Mesendoderm (in vitro differentiated cells): ENCODE measurements around the gene MRPS2.
"Not testable (repeated sequence)": the region's sequence is repeated elsewhere in the genome, so short reads cannot be mapped to it uniquely, and the experiment has no call there.

ENCODE experiments used
- DNase-seq: peaks from one replicate; pipeline ENCODE4 v3.0.0; 2013
- H2AK5ac ChIP-seq: 2 replicates; pipeline ENCODE4 v1.6.1; 2013; ENCODE audit warnings: low read length, inconsistent platforms
- H2BK120ac ChIP-seq: 2 replicates; pipeline ENCODE4 v1.6.1; 2013; ENCODE audit warnings: low read depth, mild to moderate bottlenecking, low read length, moderate library complexity, mixed read lengths
- H2BK15ac ChIP-seq: replicated peaks from 2 replicates; pipeline ENCODE4 v1.6.1; 2013; ENCODE audit warnings: low read depth, mild to moderate bottlenecking, moderate library complexity
- H2BK5ac ChIP-seq: 2 replicates; pipeline ENCODE4 v1.6.1; 2013; ENCODE audit warnings: low read length, inconsistent platforms
- H3K18ac ChIP-seq: 2 replicates; pipeline ENCODE4 v1.6.1; 2013; ENCODE audit warnings: mild to moderate bottlenecking, low read length, mixed read lengths
- H3K23ac ChIP-seq: one replicate; pipeline ENCODE4 v1.6.1; 2013; ENCODE audit warnings: low read length
- H3K27ac ChIP-seq: 2 replicates; pipeline ENCODE4 v1.5.1; 2013; ENCODE audit warnings: low read depth, mild to moderate bottlenecking, inconsistent platforms, low read length, moderate library complexity
- H3K27me3 ChIP-seq: 2 replicates; pipeline ENCODE4 v1.6.1; 2013; ENCODE audit warnings: low read length, control low read depth, mild to moderate bottlenecking, inconsistent platforms; ENCODE audit not compliant: insufficient read depth, poor library complexity
- H3K36me3 ChIP-seq: 2 replicates; pipeline ENCODE4 v1.6.1; 2013; ENCODE audit warnings: low read length, inconsistent platforms; ENCODE audit not compliant: control insufficient read depth, insufficient read depth
- H3K4ac ChIP-seq: one replicate; pipeline ENCODE4 v1.6.1; 2013; ENCODE audit warnings: low read depth, mild to moderate bottlenecking, low read length, moderate library complexity
- H3K4me1 ChIP-seq: 2 replicates; pipeline ENCODE4 v1.6.1; 2013; ENCODE audit warnings: low read depth, low read length, inconsistent platforms; ENCODE audit not compliant: control insufficient read depth
- H3K4me2 ChIP-seq: 2 replicates; pipeline ENCODE4 v1.6.1; 2013; ENCODE audit warnings: low read length
- H3K4me3 ChIP-seq: 2 replicates; pipeline ENCODE4 v1.5.1; 2013; ENCODE audit warnings: mild to moderate bottlenecking, low read length
- H3K56ac ChIP-seq: one replicate; pipeline ENCODE4 v1.6.1; 2013; ENCODE audit warnings: low read length
- H3K79me1 ChIP-seq: 2 replicates; pipeline ENCODE4 v1.6.1; 2013; ENCODE audit warnings: low read length, inconsistent platforms
- H3K79me2 ChIP-seq: 2 replicates; pipeline ENCODE4 v1.6.1; 2013; ENCODE audit warnings: mild to moderate bottlenecking, low read length; ENCODE audit not compliant: control insufficient read depth, insufficient read depth
- H3K9ac ChIP-seq: 2 replicates; pipeline ENCODE4 v1.6.1; 2013; ENCODE audit warnings: low read length, inconsistent platforms
- H4K5ac ChIP-seq: one replicate; pipeline ENCODE4 v1.6.1; 2013; ENCODE audit warnings: low read length
- H4K8ac ChIP-seq: one replicate; pipeline ENCODE4 v1.6.1; 2013; ENCODE audit warnings: low read depth, mild to moderate bottlenecking, control low read depth, low read length, moderate library complexity
- WGBS: extraction: QIAGEN DNeasy Blood & Tissue Kit; methylation state at CpG from one replicate; pipeline ENCODE4 v1.1.7; 2013; ENCODE audit warnings: low lambda C conversion rate, missing lambda C conversion rate; ENCODE audit not compliant: insufficient coverage; ENCODE audit errors: extremely low coverage; 5-methylcytosine and 5-hydroxymethylcytosine counted together

MRPS2 gene

GRCh38 chr9:135533674-135534073 is 33.2 kb downstream of the MRPS2 start:
- H2BK120ac ChIP-seq = no peak overlapping the region
- no peak for DNase-seq
- H3K4me3 ChIP-seq = no peak overlapping the region
- no peaks in the 10 kb centered on the region for H3K79me2 ChIP-seq
- no peak overlapping the region for H3K4me2 ChIP-seq
- H3K4me1 ChIP-seq = no peaks in the 10 kb centered on the region
- no peak overlapping the region for H3K27ac ChIP-seq
- no peaks in the 10 kb centered on the region for H3K79me1 ChIP-seq
- H4K8ac ChIP-seq = no peak overlapping the region
- no peak overlapping the region for H3K9ac ChIP-seq
- no peak overlapping the region for H2AK5ac ChIP-seq
- no peak overlapping the region for H3K4ac ChIP-seq
- H2BK5ac ChIP-seq = no peak overlapping the region
- no peak overlapping the region for H3K23ac ChIP-seq
- H3K27me3 ChIP-seq = no peaks in the 10 kb centered on the region
- no CpG with 5 or more reads among the region's 12 CpGs for WGBS
- H3K18ac ChIP-seq = no peak overlapping the region
- H3K56ac ChIP-seq = no peak overlapping the region
- no peak overlapping the region for H4K5ac ChIP-seq
- H3K36me3 ChIP-seq = no peaks in the 10 kb centered on the region
- no peak overlapping the region for H2BK15ac ChIP-seq

GRCh38 chr9:135534192-135534711 is 33.8 kb downstream of the MRPS2 start:
- H3K79me1 ChIP-seq, H3K27ac ChIP-seq, H4K8ac ChIP-seq, H2BK120ac ChIP-seq, H3K4me3 ChIP-seq, H3K79me2 ChIP-seq, H4K5ac ChIP-seq, H2AK5ac ChIP-seq, H3K4me2 ChIP-seq, DNase-seq, H2BK15ac ChIP-seq, H3K56ac ChIP-seq, H3K4me1 ChIP-seq, H3K18ac ChIP-seq, H3K9ac ChIP-seq, H2BK5ac ChIP-seq, H3K36me3 ChIP-seq, H3K4ac ChIP-seq, H3K27me3 ChIP-seq, H3K23ac ChIP-seq: not testable (repeated sequence)
- WGBS = no CpG with 5 or more reads among the region's 10 CpGs

- DNase-seq, H3K27me3 ChIP-seq, H3K4ac ChIP-seq, H2BK120ac ChIP-seq, H4K8ac ChIP-seq, H2BK5ac ChIP-seq, H4K5ac ChIP-seq, H3K56ac ChIP-seq, H3K23ac ChIP-seq, H3K4me3 ChIP-seq, H2AK5ac ChIP-seq, H3K27ac ChIP-seq, H3K18ac ChIP-seq, H3K36me3 ChIP-seq, H2BK15ac ChIP-seq, H3K4me2 ChIP-seq, H3K9ac ChIP-seq, H3K79me2 ChIP-seq, H3K4me1 ChIP-seq, H3K79me1 ChIP-seq: not testable (repeated sequence)
- WGBS = no CpG with 5 or more reads among the region's 4 CpGs
These were observed 34.3 kb downstream of the MRPS2 start for GRCh38 chr9:135534826-135535225.

GRCh38 chr9:135535631-135536030 is 35.1 kb downstream of the MRPS2 start:
- H2BK120ac ChIP-seq, H2BK15ac ChIP-seq, H3K79me1 ChIP-seq, H3K4me1 ChIP-seq, H3K4ac ChIP-seq, H3K27me3 ChIP-seq, H2AK5ac ChIP-seq, H3K4me3 ChIP-seq, H3K4me2 ChIP-seq, H4K5ac ChIP-seq, H3K9ac ChIP-seq, H2BK5ac ChIP-seq, H3K56ac ChIP-seq, DNase-seq, H3K18ac ChIP-seq, H3K27ac ChIP-seq, H4K8ac ChIP-seq, H3K36me3 ChIP-seq, H3K23ac ChIP-seq, H3K79me2 ChIP-seq: not testable (repeated sequence)
- WGBS = no CpG with 5 or more reads among the region's 13 CpGs

DNA sequence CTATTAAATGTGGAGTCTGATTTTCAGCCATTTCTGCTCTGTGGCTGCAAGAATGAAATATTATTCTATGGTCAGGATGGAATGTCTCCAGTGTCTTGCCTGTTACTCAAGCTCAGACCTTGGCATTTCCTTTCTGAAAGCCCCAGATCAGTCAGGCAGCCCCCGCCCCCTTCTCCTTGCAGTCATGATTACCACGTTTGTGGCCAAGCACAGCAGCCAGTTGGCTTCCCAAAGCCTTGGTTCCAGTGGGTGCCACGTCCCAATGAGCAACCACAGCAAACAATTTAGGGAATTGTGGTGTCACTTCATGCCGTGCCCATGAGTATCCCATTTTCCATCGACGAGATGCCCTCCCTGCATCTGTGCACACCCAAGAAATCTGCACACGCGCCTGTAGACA is 35.7 kb downstream of the MRPS2 start:
- Histone ChIP-seq H3K27me3 (no peaks in the 10 kb centered on the region), H4K8ac (no peak overlapping the region), H3K79me1 (no peaks in the 10 kb centered on the region), H3K4me3 (no peak overlapping the region), H3K56ac (no peak overlapping the region), H3K36me3 (no peaks in the 10 kb centered on the region), H2AK5ac (no peak overlapping the region), H3K9ac (no peak overlapping the region), H4K5ac (no peak overlapping the region), H3K4me2 (no peak overlapping the region), H3K23ac (no peak overlapping the region), H3K79me2 (no peaks in the 10 kb centered on the region), H2BK120ac (no peak overlapping the region), H3K18ac (no peak overlapping the region), H3K27ac (no peak overlapping the region), H3K4ac (no peak overlapping the region), H2BK15ac (no peak overlapping the region), H2BK5ac (no peak overlapping the region), H3K4me1 (no peaks in the 10 kb centered on the region)
- no CpG with 5 or more reads among the region's 8 CpGs for WGBS
- no peak for DNase-seq

DNA sequence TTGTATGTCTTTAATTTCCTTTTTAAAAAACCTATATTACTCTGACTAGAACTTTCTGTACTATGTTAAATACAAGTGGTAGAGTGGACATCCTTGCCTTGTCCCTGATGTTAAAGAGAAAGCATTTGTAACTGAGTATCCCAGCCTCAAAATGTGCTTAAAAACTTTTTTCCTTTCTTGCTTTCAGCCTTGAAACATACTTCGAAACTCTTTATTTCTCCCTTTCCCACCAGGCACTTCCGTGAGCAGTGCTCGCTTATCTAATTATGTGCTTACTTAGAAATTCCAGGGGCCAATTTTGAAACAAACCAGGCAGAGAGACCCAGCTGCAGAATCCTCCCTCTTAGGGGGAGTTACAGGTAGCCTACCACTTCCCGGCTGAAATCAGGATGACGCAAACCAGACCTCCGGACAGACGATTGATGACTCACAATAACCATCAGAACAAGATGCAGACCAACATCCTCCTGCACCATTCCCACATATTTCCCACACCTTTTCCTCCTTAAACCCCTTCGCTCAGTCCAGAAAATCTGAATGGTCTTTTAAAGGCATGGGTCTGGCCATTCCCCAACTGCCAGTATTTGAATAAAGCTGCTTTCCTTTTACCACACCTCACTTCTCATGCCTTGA is 42.9 kb downstream of the MRPS2 start:
- not testable (repeated sequence) for H3K79me1 ChIP-seq, H3K56ac ChIP-seq, H2AK5ac ChIP-seq, H3K27me3 ChIP-seq, H3K36me3 ChIP-seq, H3K23ac ChIP-seq, H3K4ac ChIP-seq, H3K4me3 ChIP-seq, H2BK120ac ChIP-seq, H2BK15ac ChIP-seq, H3K9ac ChIP-seq, H3K4me2 ChIP-seq, H4K5ac ChIP-seq, H3K79me2 ChIP-seq, H4K8ac ChIP-seq, DNase-seq, H3K27ac ChIP-seq, H2BK5ac ChIP-seq, H3K4me1 ChIP-seq, H3K18ac ChIP-seq
- no CpG with 5 or more reads among the region's 8 CpGs for WGBS
